ENCODE measurements around the gene CERT1. TPM values are rescaled to one million over a fixed set of nuclear protein-coding genes. Genes with fewer than 3 reads are reported as not detected.

CERT1 gene
- total RNA-seq, 2 donors from 2014 or later, result 32.3 to 35.5 TPM

DNA sequence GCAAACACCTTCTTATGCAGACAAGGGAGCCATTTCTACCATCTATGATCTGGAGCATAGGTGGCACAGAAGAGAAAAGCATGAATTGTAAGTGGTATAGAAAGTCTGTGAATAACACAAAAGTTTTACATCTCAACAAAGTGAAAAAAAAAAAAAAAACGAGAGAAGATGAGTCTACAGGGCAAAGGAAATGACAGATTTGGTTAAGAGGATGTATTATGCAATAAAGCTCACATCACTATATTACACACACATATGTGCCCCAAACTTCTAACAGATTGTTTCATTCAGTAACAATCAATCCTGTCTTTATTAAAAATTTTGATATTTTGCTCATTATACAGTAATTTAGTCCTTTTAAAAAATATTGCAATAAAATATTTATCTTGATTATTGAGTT is 49.8 kb downstream of the CERT1 start:
- intact Hi-C loops (cut with DNase I), result no loop called here
- Histone ChIP-seq H3K27me3 (replicated peaks; ENCODE audit: insufficient read depth) (no peaks in the 10 kb centered on the region), H3K36me3 (no peaks in the 10 kb centered on the region), H3K27ac (peak overlapping the region in 1 of 2 donors; percentile 49), H3K4me1 (replicated peaks) (no peaks in the 10 kb centered on the region), H3K9me3 (no peaks in the 10 kb centered on the region), H3K4me3 (no peak overlapping the region)
- WGBS, result 44% methylated on average over 1 of the region's 1 CpG
- DNase-seq (ENCODE audit: low spot score), result no peak
- TF ChIP-seq POLR2A (IDR thresholded peaks at IDR 0.05) (no peak), POLR2AphosphoS5 (IDR thresholded peaks at IDR 0.05) (no peak)
- TF ChIP-seq, protein P1, sequence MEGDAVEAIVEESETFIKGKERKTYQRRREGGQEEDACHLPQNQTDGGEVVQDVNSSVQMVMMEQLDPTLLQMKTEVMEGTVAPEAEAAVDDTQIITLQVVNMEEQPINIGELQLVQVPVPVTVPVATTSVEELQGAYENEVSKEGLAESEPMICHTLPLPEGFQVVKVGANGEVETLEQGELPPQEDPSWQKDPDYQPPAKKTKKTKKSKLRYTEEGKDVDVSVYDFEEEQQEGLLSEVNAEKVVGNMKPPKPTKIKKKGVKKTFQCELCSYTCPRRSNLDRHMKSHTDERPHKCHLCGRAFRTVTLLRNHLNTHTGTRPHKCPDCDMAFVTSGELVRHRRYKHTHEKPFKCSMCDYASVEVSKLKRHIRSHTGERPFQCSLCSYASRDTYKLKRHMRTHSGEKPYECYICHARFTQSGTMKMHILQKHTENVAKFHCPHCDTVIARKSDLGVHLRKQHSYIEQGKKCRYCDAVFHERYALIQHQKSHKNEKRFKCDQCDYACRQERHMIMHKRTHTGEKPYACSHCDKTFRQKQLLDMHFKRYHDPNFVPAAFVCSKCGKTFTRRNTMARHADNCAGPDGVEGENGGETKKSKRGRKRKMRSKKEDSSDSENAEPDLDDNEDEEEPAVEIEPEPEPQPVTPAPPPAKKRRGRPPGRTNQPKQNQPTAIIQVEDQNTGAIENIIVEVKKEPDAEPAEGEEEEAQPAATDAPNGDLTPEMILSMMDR (IDR thresholded peaks at IDR 0.05), result no peak

DNA sequence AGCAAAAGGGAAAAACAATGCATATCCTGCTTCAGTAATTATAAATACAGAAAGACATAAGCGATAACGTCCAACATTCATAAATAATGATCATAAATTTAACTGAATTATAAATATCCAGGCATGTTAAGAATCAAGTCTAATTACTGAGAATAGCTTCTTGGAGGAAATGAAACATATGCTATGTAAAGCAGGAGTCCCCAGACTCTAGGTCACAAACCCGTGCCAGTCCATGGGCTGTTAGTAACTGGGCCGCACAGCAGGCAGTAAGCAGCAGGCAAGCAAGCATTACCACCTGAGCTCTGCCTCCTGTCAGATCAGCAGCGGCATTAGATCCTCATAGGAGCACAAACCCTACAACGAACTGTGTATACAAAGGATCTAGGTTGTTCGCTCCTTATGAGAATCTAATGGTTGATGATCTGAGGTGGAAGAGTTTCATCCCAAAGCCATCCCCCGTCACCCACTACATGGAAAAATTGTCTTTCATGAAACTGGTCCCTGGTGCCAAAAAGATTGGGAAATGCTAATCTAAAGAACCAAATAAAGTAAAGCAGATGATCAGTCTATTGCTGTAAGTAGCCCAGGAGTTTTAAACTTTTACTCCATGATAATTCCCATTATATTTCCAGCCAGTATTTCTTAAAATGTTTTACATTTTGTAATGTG is 50.4 kb downstream of the CERT1 start:
- Histone ChIP-seq H3K27ac (peak overlapping the region in 1 of 2 donors; percentile 49), H3K9me3 (no peaks in the 10 kb centered on the region), H3K4me3 (no peak overlapping the region), H3K4me1 (replicated peaks) (no peaks in the 10 kb centered on the region), H3K36me3 (no peaks in the 10 kb centered on the region), H3K27me3 (replicated peaks; ENCODE audit: insufficient read depth) (no peaks in the 10 kb centered on the region)
- WGBS, result 59% methylated on average over 8 of the region's 8 CpGs
- intact Hi-C loops (cut with DNase I), result no loop called here
- TF ChIP-seq, protein P1 (IDR thresholded peaks at IDR 0.05), result no peak
- no peak for TF ChIP-seq POLR2A (IDR thresholded peaks at IDR 0.05)
- TF ChIP-seq POLR2AphosphoS5 (IDR thresholded peaks at IDR 0.05), result no peak
- no peak for DNase-seq (ENCODE audit: low spot score)

DNA sequence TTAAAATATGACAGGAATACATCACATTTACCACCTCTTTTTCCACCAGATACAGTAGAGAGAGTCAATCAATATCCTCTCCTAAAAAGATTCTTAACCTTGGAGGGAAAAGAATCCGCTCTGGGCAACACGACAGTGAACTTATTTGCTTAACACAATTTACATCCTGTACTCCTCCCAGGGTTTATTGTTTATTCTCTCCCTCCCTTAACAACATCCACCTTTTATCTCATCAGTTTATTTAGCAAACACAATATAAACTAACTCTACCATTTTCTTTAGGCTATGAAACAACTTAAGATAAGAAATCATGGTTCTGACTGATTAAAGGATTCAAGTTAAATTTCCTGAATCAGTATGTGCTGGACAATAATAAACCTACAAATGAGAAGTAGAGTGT is 50.9 kb downstream of the CERT1 start:
- H3K27me3 ChIP-seq (replicated peaks; ENCODE audit: insufficient read depth), result no peaks in the 10 kb centered on the region
- intact Hi-C loops (cut with DNase I), result no loop called here
- no peaks in the 10 kb centered on the region for H3K4me1 ChIP-seq (replicated peaks)
- DNase-seq (ENCODE audit: low spot score), result no peak
- no peaks in the 10 kb centered on the region for H3K9me3 ChIP-seq
- WGBS, result 44% methylated on average over 2 of the region's 2 CpGs
- H3K27ac ChIP-seq, result peak overlapping the region in 1 of 2 donors; percentile 49
- no peaks in the 10 kb centered on the region for H3K36me3 ChIP-seq
- no peak overlapping the region for H3K4me3 ChIP-seq
- TF ChIP-seq, protein P1 (IDR thresholded peaks at IDR 0.05), result no peak
- TF ChIP-seq POLR2A (IDR thresholded peaks at IDR 0.05), result no peak
- TF ChIP-seq POLR2AphosphoS5 (IDR thresholded peaks at IDR 0.05), result peak; percentile 46

DNA sequence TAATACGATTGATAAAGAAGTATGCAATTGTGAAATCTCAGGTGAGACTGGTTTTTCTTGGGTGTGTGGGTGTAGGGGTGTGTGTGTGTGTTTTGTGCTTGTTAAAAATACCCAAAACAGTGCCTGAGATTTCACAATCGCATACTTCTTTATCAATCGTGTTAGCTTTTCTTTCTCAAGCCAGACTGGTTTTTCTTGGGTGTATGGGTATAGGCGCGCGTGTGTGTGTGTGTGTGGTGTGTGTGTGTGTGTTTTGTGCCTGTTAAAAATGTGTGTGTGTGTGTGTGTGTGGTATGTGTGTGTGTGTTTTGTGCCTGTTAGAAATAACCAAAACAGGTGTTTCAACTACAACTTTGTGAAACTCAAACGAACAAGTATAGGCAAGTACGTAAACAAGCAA is 53.7 kb downstream of the CERT1 start:
- DNase-seq (ENCODE audit: low spot score), result peak; percentile 45
- intact Hi-C loops (cut with DNase I), result no loop called here
- no peaks in the 10 kb centered on the region for H3K27me3 ChIP-seq (replicated peaks; ENCODE audit: insufficient read depth)
- no peak overlapping the region for H3K4me3 ChIP-seq
- 68% methylated on average over 8 of the region's 8 CpGs for WGBS
- H3K27ac ChIP-seq, result peak overlapping the region; percentile 7 to 14
- no peak for TF ChIP-seq POLR2A (IDR thresholded peaks at IDR 0.05)
- TF ChIP-seq, protein P1 (IDR thresholded peaks at IDR 0.05), result no peak
- TF ChIP-seq POLR2AphosphoS5 (IDR thresholded peaks at IDR 0.05), result peak; percentile 41
- H3K4me1 ChIP-seq (replicated peaks), result no peaks in the 10 kb centered on the region
- no peaks in the 10 kb centered on the region for H3K36me3 ChIP-seq
- H3K9me3 ChIP-seq, result no peaks in the 10 kb centered on the region

DNA sequence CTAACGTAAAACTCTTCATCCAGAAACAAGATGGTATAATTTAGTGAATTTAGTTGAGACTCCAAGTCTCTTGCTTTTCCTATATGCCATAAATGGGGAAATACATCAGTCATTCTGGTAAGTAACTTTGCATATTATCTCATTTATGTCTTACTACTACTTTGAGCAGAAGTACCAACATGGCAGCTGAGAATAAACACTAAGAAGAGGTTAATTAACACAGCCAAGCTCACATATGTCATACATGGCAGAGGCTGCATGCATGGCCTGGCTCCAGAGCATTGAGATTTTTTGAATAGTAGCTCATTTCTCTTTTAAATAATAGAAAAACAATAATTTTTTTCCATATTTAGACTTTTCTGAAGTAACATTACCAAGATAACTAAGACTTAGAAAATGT is 54.3 kb downstream of the CERT1 start:
- DNase-seq (ENCODE audit: low spot score), result no peak
- WGBS, result 83% methylated on average over 1 of the region's 1 CpG
- no peaks in the 10 kb centered on the region for H3K4me1 ChIP-seq (replicated peaks)
- intact Hi-C loops (cut with DNase I), result no loop called here
- no peaks in the 10 kb centered on the region for H3K36me3 ChIP-seq
- no peak for TF ChIP-seq POLR2A (IDR thresholded peaks at IDR 0.05)
- TF ChIP-seq, protein P1 (IDR thresholded peaks at IDR 0.05), result no peak
- TF ChIP-seq POLR2AphosphoS5 (IDR thresholded peaks at IDR 0.05), result no peak
- no peak overlapping the region for H3K4me3 ChIP-seq
- H3K9me3 ChIP-seq, result no peaks in the 10 kb centered on the region
- H3K27me3 ChIP-seq (replicated peaks; ENCODE audit: insufficient read depth), result no peaks in the 10 kb centered on the region
- H3K27ac ChIP-seq, result no peak overlapping the region

Data from prostate gland (tissue), 2 donors.